AG09309 (cell line): ENCODE data around the gene DNAH12.

Experiments
- DNase-seq: peaks from one replicate; pipeline ENCODE4 v3.0.0-alpha.2; 2010; ENCODE audit warnings: low read depth
- H3K4me3 ChIP-seq: 2 replicates; pipeline ENCODE4 v1.5.1; 2011; ENCODE audit warnings: mild to moderate bottlenecking, low read depth, low read length, moderate library complexity; ENCODE audit not compliant: control insufficient read depth
- CTCF ChIP-seq: IDR thresholded peaks from 2 replicates; pipeline ENCODE4 v1.5.1; 2011; ENCODE audit warnings: mild to moderate bottlenecking, low read depth, low read length, inconsistent platforms; ENCODE audit not compliant: insufficient read depth, control insufficient read depth; ENCODE audit errors: missing control alignments

Gene DNAH12

GRCh38 chr3:57292159-57292896 is 251.8 kb downstream of the DNAH12 start, which contains the start of gene ASB14:
Gene ASB14 (minus strand): TSS chr3:57292685. CDS start chr3:57292033, 652 bp downstream.
- DNase-seq, result no peak
- TF ChIP-seq CTCF, result no peak
- H3K4me3 ChIP-seq, result no peak within 1 kb of the TSS

- no peak overlapping the region for H3K4me3 ChIP-seq
- no peak for DNase-seq
- no peak for TF ChIP-seq CTCF
Observed at GRCh38 chr3:57288403-57288802, 255.7 kb downstream of the DNAH12 start.

GRCh38 chr3:57287205-57287604 is 256.9 kb downstream of the DNAH12 start:
- no peak for DNase-seq
- no peak overlapping the region for H3K4me3 ChIP-seq
- TF ChIP-seq CTCF, result no peak

GRCh38 chr3:57283334-57283733 is 260.8 kb downstream of the DNAH12 start:
- no peak for DNase-seq
- no peak for TF ChIP-seq CTCF

GRCh38 chr3:57281715-57282114 is 262.4 kb downstream of the DNAH12 start:
- TF ChIP-seq CTCF, result no peak
- H3K4me3 ChIP-seq, result no peak overlapping the region
- DNase-seq, result no peak

More at GRCh38 chr3:57283334-57283733, 260.8 kb downstream of the DNAH12 start:
- no peak overlapping the region for H3K4me3 ChIP-seq

- H3K4me3 ChIP-seq, result no peak overlapping the region
- TF ChIP-seq CTCF, result no peak
Observed at GRCh38 chr3:57279685-57280084, 264.5 kb downstream of the DNAH12 start.

More at GRCh38 chr3:57279685-57280084, 264.5 kb downstream of the DNAH12 start:
- no peak for DNase-seq
